Hematopoietic multipotent progenitor cell treated with erythropoietin and hydrocortisone succinate and interleukin-3 and kit ligand, for 6 days (in vitro differentiated cells): ENCODE data around the gene USB1.

Source experiments
- DNase-seq: peaks from one replicate; pipeline ENCODE4 v3.0.0-alpha.2; 2015

USB1 gene

DNA sequence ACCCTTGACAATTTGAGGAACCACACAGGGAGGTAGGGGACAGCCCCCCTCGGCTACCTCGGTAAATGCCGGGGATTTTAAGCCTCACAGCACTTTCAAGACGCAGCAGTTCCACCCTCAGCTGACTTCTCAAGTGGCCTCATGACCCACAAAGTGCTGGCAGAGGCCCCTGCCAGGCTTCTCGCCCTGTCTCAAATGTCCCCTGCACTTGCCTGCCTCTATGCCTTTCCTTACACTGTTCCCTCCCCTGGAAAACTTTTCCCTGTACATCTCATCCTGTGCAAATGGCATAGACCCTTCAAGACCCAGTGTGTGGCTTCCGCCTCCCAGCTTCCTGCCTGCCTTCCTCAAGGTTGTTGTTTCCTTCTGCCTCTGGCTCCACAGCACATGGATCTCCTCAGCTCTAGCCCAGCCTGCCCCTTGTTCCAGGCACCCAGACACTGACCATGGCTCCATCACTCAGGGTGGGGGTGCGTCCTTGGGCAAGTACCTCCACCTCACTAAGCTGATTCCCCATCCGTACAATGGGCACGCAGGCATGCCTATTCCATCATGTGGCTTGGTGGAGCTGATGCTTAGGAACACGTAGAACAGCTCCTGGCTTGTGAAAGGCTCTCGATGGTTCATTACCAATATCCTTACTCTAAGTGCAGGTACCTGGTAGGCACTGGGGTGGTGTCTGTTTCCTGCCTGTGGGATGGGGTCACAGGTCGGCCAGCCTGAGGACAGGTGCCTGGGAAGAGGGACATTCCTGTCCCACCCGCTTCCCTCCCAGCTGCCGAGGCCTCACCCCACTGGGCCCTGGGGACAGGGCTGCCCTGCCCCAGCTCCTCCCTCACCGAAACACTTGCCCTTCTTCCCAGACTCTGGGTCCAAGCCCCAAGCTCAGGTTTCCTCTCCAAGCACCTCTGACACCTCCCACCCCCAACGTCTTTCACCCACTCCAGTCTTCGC is 48.3 kb downstream of the USB1 start:
- no peak for DNase-seq

DNA sequence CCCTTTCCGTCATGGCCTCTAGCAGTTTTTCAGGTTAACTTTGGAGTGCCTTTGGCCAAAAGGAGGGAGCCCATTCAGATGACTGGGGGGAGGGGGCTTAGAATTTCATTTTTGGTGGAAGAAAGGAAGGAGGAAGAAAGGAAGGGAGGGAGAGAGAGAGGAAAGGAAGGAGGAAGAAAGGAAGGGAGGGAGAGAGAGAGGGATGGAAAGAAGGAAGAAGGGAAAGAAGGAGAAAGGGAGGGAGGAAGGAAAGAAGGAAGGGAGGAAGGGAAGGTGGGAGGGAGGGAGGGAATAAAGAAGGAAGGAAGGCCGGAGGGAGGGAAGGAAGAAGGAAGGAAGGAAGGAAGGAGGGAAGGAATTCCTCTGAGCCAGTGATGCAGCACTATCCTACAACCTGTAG is 50.1 kb downstream of the USB1 start:
- no peak for DNase-seq

DNA sequence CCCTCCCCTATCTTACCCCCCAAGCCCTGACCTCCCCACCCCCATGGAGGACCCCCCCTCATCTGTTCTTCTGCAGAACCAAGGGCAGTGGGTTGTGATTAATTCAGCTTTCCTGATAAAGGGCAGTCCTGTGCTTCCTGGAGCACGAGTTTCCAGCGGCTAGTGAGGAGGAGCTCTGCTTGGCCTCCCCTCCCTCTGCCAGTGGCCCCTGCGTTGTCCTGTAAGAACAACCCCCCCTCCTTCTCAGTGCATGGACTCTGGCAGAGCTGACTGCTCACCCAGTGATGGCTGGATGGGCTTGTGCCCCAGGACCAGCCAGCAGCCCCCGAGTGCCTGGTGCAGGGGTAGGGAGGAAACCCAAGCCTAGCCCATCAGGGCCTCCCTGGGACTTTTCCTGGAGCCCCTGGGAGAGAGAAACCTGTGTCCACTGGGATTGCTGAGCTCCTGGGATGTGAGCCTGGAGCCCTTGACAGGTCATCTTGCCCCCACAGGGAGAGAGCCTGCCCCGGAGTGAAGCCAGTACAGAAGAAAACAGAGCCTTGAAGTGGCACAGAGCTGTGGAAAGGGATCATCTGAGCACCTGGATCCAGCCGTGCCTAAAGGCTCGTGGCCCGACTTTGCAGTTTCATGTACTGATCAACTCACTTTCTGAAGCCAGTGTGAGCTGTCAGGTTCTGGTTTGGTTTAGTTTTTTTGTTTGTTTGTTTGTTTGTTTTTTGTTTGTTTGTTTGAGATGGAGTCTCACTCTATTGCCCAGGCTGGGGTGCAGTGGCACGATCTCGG is 50.8 kb downstream of the USB1 start:
- no peak for DNase-seq

DNA sequence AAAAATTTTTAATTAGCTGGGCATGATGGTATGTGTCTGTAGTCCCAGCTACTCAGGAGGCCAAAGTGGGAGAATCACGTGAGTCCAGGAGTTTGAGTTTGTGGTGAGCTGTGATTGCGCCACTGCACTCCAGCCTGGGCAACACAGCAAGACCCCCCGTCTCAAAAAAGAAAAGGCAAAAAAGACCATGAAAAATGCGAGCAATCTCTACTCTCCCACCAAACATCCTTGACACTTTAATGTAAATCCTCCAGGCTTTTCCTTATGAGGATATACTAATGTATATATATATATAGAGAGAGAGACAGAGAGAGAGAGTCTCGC is 52.4 kb downstream of the USB1 start:
- no peak for DNase-seq

DNA sequence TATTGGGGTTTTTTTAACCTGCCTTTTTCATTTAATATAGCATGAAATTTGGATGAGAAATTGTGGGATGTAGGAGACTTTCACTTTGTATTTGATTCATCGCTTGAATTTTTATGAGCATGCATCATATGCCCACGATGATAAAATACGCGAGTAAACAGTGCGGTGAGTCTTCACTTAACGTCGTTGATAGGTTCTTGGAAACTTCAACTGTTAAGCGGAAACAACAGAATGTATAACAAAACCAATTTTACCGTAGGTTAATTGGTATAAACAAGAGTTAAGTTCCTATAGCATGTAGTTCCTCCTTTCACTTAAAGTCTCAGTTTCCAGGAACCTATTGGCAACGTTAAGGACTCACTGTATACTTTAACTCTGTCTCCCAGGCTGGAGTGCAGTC is 53.1 kb downstream of the USB1 start:
- no peak for DNase-seq

DNA sequence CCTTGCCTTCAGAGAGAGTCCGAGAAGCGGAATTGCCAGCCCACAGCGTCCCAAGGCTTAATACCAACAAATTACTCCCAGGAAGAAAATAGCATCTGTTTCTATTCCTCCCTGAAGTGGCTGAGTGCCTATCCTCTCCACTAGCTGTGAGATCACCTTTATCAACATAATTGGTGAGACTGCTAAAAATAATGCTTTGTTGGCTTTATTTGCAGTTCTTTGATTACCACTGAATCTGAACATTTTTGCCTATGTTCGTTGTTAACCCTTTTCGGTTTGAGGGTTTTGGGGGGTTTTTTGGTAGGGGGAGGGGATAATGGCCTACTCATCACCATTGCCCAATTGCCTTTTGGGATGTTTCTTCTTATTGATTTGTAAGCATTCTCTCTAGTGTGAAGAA is 55.4 kb downstream of the USB1 start:
- no peak for DNase-seq

DNA sequence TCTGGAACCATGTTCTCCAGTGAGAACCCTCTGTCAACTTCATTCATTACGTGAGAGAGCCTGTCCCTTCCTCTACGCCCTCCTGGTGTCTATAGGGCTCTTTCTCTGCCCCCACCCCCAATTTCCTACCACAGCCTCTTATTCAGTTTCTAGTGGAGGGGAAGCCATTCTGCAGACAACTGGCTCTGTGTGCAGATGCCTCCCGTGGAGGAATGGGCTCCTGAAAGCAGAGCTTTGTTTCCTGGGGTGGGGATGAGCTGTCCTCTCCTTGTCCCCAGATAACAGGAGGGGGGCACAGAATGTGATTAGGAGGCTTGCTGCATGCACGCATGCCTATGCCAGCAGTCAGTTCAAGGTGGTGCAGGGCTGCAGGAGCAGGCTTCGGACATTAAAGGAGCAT is 55.9 kb downstream of the USB1 start:
- no peak for DNase-seq

DNA sequence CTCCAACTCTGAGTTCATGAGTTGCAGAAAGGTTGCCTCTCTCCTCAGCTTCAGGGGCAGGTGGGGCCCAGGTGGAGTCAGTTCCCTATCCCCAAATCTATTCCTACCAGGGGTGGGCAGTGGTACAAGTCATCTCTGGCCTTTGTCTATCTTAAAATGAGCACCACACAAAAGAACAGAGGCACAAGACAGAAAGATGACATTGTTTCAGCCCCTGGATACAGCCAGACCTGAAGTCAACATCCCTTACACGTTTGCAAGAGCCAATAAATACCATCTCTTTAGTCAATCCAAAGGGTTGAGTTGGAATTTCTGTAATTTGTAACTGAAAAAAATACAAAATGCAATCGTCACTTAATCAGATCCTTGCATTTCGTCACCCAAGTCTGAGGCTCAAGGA is 56.6 kb downstream of the USB1 start:
- DNase-seq: no peak

DNA sequence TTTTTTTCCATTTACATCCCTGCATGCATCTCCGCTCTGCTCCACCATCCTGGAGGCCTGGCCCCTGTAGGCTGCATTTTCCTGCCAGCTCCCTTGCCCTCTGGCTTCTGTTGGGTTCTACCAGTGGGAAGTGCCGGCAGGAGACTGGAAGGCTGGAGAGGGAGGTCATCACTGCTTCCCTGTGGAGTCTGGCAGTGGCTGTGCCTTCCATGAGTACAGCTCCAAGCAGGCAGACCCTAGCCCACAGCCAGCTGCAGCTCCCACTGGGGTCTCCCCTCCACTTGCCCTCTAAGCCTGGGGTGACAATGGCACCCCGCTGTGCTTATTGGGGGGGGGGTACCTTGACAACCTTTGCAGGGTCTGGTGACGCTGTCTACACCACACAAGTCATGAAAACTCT is 61.6 kb downstream of the USB1 start:
- DNase-seq: no peak

DNA sequence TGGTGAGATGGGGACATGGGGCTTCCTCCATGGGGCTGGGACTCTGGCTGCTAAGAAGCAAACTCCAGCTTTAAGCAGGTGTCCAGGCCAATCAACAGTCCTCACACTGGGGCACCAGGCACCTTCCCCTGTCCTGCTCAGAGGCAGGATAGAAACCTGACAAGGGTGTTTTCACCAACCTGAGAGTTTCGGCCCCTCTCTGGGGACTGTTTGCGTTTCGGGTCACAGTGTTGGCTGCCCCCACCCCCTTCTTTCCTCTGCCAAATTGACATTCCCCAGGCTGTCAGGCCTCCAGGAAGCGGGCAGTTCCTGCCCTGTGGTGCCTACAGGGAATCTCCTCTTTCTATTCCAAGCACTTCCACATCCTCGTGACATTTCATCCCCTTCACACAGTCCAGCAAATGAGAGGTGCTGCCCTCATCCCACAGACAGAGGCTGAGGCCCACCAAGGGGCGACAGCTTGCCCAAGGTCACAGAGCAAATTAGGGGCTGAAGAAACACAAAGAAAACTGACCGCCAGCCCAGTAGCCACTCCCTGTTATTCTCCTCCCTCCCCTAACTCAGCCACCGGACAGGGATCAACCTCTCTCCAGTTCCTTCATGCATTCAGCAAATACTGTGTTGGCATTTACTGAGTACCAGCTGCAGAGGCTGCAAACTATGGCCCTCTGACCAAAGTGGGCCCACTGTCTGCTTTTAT is 62.3 kb downstream of the USB1 start:
- DNase-seq: no peak

DNA sequence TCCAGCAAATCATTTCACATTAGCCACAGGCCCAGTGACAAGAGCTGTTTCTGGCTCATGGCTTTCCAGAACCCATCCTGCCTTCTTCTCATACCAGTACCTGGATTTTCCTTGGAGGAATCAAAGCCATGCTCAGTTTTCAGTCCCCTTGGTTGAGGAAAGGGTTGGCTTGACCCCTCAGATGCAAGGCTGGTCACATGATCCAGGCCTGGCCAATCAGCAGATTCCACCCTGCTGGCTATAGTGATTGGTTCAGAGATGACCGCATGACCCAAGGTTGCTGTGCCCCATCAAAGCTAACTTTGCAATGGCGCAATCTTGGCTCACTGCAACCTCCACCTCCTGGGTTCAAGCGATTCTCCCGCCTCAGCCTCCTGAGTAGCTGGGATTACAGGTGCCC is 69.4 kb downstream of the USB1 start:
- no peak for DNase-seq
